Left ventricle myocardium inferior (tissue), 1 donor: ENCODE measurements around the gene C1GALT1. TPM values are rescaled to one million over a fixed set of nuclear protein-coding genes. Genes with fewer than 3 reads are reported as not detected.

Experiments used
- DNase-seq: peaks from one replicate; pipeline ENCODE4 v3.0.0-alpha.2; 2020
- H3K27ac ChIP-seq: fragments of 200-600 bp; replicated peaks from 2 replicates; pipeline ENCODE4 v1.8.0; 2021
- H3K27me3 ChIP-seq: fragments of 200-600 bp; 2 replicates; pipeline ENCODE4 v1.8.0; 2021; ENCODE audit warnings: low read depth
- H3K36me3 ChIP-seq: fragments of 200-600 bp; 2 replicates; pipeline ENCODE4 v1.8.0; 2021
- H3K4me1 ChIP-seq: fragments of 200-600 bp; 2 replicates; pipeline ENCODE4 v1.8.0; 2021
- H3K4me3 ChIP-seq: fragments of 200-600 bp; 2 replicates; pipeline ENCODE4 v1.8.0; 2021; ENCODE audit warnings: mild to moderate bottlenecking, moderate library complexity
- H3K9me3 ChIP-seq: fragments of 200-600 bp; replicated peaks from 2 replicates; pipeline ENCODE4 v1.8.0; 2021
- intact Hi-C: fragments of 100-400 bp; cut with micrococcal nuclease; formaldehyde crosslinking; loops from one replicate; pipeline ENCODE4 v1.11.0; 2022
- total RNA-seq: library from RNA; stranded (reverse); fragmentation: NEBNext Ultra II Directional; extraction: Animal tissue kit (Norgen Biotek cat#: 25700); gene quantifications from one replicate; pipeline ENCODE4 v1.2.1, GENCODE V29; 2021
- TF ChIP-seq, protein P1 (sequence below): fragments of 200-600 bp; IDR thresholded peaks from 2 replicates; pipeline ENCODE4 v1.8.0; 2021; ENCODE audit warnings: antibody characterized with exemption, mild to moderate bottlenecking, borderline replicate concordance
- donor health status: DM: no; HTN: yes; CAD: no; lungs with severe emphysema.

C1GALT1 gene
- total RNA-seq, 1 donor from 2014 or later, result 19.4 TPM

DNA sequence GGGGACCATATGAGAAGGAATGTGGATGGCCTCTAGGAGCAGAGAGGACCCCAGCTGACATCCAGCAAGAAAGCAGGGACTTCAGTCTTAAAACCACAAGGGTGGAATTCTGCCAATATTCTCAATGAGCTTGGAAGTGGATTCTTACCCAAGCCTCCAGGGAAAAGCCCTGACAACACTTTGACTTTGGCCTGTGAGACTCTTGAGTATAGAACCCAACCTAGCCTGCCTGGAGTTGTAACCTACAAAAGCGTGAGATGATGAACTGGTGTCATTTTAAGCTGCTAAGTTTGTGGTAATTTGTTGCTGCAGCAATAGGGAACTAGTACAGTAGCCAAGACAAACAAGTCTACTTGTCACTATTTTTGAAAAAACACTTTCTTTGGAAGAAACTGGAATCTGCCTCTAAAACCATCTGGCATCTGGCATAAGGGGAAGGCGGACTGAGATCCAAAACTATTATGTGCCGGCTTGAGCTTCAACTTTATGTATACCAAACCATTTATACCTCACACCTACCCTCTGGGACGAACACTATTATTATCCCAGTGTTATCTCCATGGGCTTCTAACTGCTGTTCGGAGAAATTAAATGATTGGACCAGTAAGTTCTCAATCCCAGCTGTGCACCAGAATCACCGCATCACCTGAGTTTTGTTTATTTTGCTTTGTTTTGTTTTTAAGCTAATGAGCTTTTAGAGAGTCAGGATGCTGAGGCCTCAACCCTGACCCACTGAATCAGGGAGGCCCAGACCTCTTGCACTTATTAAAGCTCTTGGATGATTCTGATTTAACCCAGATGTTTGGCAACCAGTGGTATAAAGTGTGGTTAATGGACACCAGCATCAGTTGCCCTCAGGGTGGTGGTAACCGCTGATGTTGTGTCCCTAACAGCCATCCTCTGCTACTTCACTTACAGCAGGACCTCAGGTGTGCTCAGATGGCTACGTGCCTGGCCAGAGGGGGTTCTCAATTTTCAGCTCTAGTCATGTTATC lies 83.0 kb downstream of the C1GALT1 start:
- Histone ChIP-seq H3K27me3 (no peaks in the 10 kb centered on the region), H3K4me1 (no peaks in the 10 kb centered on the region), H3K4me3 (no peak overlapping the region), H3K27ac (no peak overlapping the region), H3K36me3 (no peaks in the 10 kb centered on the region), H3K9me3 (peaks cover 14% of the 10 kb centered on the region)
- TF ChIP-seq, protein P1, sequence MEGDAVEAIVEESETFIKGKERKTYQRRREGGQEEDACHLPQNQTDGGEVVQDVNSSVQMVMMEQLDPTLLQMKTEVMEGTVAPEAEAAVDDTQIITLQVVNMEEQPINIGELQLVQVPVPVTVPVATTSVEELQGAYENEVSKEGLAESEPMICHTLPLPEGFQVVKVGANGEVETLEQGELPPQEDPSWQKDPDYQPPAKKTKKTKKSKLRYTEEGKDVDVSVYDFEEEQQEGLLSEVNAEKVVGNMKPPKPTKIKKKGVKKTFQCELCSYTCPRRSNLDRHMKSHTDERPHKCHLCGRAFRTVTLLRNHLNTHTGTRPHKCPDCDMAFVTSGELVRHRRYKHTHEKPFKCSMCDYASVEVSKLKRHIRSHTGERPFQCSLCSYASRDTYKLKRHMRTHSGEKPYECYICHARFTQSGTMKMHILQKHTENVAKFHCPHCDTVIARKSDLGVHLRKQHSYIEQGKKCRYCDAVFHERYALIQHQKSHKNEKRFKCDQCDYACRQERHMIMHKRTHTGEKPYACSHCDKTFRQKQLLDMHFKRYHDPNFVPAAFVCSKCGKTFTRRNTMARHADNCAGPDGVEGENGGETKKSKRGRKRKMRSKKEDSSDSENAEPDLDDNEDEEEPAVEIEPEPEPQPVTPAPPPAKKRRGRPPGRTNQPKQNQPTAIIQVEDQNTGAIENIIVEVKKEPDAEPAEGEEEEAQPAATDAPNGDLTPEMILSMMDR, result no peak
- intact Hi-C loops, result no loop called here
- no peak for DNase-seq

DNA sequence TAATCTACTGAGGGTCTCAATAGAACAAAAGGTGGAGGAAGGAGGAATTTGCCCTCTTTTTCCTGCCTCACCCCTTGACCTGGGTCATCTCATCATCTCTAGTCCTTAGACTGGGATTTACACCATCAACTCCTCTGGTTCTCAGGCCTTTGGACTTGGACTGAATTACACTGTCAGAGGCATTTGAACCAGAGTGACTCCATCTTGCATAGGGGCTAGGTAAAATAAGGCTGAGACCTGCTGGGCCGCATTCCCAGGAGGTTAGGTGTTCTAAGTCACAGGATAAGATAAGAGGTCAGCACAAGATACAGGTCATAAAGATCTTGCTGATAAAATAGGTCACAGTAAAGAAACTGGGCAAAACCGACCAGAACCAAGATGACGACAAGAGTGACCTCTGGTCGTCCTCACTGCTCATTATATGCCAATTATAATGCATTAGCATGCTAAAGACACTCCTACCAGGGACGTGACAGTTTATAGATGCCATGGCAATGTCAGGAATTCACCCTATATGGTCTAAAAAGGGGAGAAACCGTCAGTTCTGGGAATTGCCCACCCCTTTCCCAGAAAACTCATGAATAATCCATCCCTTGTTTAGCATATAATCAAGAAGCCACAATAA lies 84.0 kb downstream of the C1GALT1 start:
- TF ChIP-seq, protein P1, result no peak
- intact Hi-C loops, result no loop called here
- DNase-seq, result no peak
- Histone ChIP-seq H3K36me3 (no peaks in the 10 kb centered on the region), H3K9me3 (peaks cover 6% of the 10 kb centered on the region), H3K27me3 (no peaks in the 10 kb centered on the region), H3K4me3 (no peak overlapping the region), H3K4me1 (no peaks in the 10 kb centered on the region), H3K27ac (no peak overlapping the region)

DNA sequence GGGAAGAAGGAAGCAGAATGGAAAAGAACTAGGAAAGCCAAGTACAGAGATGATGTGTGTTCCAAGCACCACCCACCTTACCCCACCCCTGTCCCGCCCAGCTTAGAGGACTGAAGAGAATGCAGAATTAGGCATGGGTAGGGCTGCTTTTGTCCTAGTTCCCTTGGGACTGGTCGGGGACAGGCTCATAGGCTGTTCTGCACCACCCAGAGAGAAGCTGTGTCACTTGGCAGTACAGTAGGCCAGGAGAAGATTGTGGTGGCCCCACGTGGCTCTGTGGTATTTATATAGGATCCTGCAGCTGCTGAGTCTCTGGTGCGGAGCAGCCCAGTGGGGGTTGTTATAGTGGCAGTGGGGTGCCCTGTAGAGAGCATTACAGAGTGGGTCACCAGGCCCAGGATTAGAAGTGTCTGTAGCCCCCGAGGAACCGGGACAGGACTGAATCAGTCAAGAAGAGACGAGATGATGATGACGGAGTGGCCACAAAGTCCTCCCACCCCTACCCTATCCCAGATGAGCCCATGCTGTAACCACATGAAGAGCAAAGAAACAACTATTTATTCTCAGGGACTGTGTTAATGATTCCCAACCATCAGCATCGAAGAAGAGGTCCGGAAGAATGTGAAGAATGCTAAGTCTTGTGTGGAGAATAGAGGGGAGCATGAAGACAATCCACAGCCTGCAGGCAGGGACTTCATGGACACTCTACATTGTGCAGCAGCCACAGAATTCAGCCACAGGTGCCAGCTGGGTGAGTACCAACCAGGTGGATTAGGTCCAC lies 88.9 kb downstream of the C1GALT1 start:
- Histone ChIP-seq H3K27me3 (no peaks in the 10 kb centered on the region), H3K27ac (no peak overlapping the region), H3K4me1 (no peaks in the 10 kb centered on the region), H3K9me3 (no peaks in the 10 kb centered on the region), H3K4me3 (no peak overlapping the region), H3K36me3 (no peaks in the 10 kb centered on the region)
- no peak for DNase-seq
- intact Hi-C loops, result no loop called here
- TF ChIP-seq, protein P1, result no peak

DNA sequence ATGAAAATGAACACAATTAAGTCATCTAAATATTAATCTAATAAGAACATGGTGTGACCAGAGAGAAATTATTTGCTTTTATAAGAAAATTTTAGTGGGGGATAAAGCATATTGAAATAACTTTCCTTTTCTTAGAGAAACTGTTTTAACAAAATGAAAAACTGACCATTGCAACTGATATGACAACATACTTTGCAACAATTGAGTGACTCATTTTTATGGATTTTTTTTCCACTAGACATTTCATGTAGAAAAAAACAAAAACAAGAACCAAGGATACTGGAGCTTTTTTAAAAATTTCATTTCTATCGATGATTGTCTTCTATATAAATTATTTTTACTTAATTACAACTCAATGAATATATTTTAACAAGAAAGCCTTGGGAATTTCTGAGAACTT lies 90.0 kb downstream of the C1GALT1 start:
- no peak overlapping the region for H3K4me3 ChIP-seq
- TF ChIP-seq, protein P1, result no peak
- H3K9me3 ChIP-seq, result no peaks in the 10 kb centered on the region
- intact Hi-C loops, result no loop called here
- H3K27me3 ChIP-seq, result no peaks in the 10 kb centered on the region
- no peaks in the 10 kb centered on the region for H3K4me1 ChIP-seq
- H3K27ac ChIP-seq, result no peak overlapping the region
- no peak for DNase-seq
- no peaks in the 10 kb centered on the region for H3K36me3 ChIP-seq

DNA sequence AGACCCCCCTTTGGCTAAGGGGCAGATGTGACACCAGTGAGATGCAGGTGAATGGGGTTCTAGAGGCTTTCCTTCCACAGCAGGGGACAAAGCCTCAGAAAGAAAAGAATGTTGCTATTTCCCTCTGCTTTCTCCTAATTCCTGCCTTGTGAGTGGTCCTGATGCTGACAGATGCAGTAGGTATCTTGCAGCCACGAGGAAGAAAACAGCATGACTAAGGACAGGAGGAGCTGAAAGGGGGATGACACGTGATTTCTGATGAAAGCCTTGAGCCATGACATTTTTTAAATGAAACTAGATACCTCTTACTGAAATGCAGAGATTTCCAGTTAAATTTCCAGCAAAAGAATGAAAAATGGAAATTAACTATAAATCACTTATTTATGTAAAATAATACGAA lies 92.4 kb downstream of the C1GALT1 start:
- Histone ChIP-seq H3K9me3 (no peaks in the 10 kb centered on the region), H3K4me1 (no peaks in the 10 kb centered on the region), H3K36me3 (no peaks in the 10 kb centered on the region), H3K4me3 (no peak overlapping the region), H3K27me3 (no peaks in the 10 kb centered on the region), H3K27ac (no peak overlapping the region)
- TF ChIP-seq, protein P1, result no peak
- no peak for DNase-seq
- intact Hi-C loops, result no loop called here
